ENCODE results near the gene HHIPL1. TPM values are rescaled to one million over a fixed set of nuclear protein-coding genes. Genes with fewer than 3 reads are reported as not detected.
A peak's percentile ranks its signal among the peaks of the same experiment; 100 is the strongest.

The HHIPL1 gene
- total RNA-seq, 2 experiments from 2014 or later = 0.09 TPM; not detected in 1

DNA sequence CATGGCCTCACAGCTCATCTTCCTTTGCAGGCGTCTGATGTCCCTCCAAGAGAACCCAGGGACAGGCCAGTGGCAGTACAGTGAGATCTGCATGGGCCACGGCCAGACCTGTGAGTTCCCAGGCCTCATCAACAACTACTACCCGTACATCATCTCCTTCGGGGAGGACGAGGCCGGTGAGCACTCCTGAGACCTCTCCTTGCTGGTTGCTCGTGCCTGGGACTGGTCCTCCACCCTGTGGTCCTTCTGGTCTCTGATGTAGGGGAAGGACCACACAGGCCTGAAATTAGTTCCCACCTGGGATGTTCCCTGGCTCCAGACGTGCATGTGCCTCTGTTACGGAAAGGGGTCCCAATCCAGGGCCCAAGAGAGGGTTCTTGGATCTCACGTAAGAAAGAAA lies 17.9 kb downstream of the HHIPL1 start:
- ATAC-seq (no peak), DNase-seq (no peak)
- Mint-ChIP-seq H3K4me1 (no peaks in the 10 kb centered on the region), H3K9me3 (ENCODE audit: low read depth) (no peaks in the 10 kb centered on the region), H3K4me3 (no peak overlapping the region), H3K36me3 (no peaks in the 10 kb centered on the region), H3K27me3 (peaks cover 30% of the 10 kb centered on the region), H3K27ac (no peak overlapping the region)
- CTCF ChIA-PET = no interaction called here

DNA sequence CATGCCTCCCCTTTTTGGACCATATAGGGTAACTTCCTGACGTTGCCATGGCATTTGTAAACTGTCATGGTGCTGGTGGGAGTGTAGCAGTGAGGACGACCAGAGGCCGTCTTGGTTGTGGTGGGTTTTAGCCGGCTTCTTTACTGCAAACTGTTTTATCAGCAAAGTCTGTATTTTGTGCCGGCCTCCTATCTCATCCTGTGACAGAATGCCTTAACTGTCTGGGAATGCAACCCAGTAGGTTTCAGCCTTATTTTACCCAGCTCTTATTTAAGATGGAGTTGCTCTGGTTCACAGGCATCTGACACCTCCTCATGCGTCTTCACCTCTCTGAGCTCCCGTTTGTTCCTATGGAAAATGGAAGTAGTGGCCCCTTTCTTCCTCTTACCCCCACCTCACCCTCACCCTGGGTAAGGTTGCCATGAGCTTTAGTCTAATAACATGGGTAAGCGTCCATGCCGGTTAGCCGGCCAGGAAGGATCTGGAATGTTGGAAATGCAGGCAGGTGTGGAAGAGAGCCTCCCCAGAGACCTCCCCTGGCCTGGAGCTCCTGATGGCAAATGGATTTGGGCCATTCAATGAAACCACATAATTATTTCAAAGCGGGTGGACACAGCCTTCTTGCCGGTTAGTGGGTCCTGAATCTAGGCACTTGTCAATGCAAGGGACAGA lies 18.6 kb downstream of the HHIPL1 start:
- peaks cover 23% of the 10 kb centered on the region for H3K27me3 Mint-ChIP-seq
- H3K4me3 Mint-ChIP-seq = no peak overlapping the region
- no peaks in the 10 kb centered on the region for H3K36me3 Mint-ChIP-seq
- no peak for DNase-seq
- CTCF ChIA-PET = no interaction called here
- no peak for ATAC-seq
- no peak overlapping the region for H3K27ac Mint-ChIP-seq
- no peaks in the 10 kb centered on the region for H3K9me3 Mint-ChIP-seq (ENCODE audit: low read depth)
- no peaks in the 10 kb centered on the region for H3K4me1 Mint-ChIP-seq

DNA sequence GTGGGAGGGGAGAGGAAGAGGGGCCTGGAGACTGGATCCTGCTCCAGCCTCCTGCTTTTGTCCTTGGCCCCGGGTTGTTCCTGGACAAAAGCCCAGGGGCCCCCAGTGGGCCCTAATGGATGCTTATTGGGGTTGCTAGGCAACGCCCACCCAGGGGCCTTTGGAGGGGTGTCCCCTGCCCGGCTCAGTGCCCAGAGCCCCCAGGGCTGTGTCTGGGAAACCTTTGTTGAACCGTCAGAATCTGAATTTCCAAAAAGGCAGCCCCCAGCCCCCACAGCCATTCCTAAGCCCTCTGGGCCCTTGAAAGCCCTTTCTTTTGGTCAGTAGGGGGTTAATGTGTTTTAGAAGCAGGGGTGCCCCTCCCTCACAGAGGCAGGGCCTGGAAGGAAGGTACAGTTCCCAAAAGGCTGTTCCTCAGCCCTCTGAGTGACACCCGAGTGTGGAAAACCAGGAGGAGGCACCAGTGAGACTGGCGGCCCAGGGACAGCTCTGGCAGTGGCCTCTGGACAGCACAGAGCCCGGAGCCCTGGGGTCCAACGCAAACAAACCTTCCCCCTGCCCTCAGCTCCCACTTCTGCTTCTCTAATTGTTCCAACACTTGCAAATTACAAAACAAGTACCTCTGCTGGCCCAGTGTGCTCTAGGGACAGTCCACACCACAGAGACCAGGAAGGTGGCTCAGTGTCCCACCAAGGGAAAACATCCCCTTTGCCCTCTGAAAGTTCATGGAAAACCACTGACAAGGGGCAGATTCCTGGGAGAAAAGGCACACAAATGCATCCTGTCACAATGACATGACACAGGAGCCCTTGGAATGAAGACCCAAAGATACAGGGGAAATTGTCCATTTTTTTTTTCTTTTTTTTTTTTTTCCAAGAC lies 19.4 kb downstream of the HHIPL1 start:
- no peak overlapping the region for H3K27ac Mint-ChIP-seq
- no peak for DNase-seq
- no peaks in the 10 kb centered on the region for H3K36me3 Mint-ChIP-seq
- no peaks in the 10 kb centered on the region for H3K4me1 Mint-ChIP-seq
- no peaks in the 10 kb centered on the region for H3K9me3 Mint-ChIP-seq (ENCODE audit: low read depth)
- H3K27me3 Mint-ChIP-seq = peaks cover 17% of the 10 kb centered on the region
- no peak overlapping the region for H3K4me3 Mint-ChIP-seq
- CTCF ChIA-PET = interaction anchor here (0.6 kb wide), 1 partner anchor 128 kb away, joined by 3 read pairs; no protein-coding TSS in a partner anchor
- no peak for ATAC-seq

DNA sequence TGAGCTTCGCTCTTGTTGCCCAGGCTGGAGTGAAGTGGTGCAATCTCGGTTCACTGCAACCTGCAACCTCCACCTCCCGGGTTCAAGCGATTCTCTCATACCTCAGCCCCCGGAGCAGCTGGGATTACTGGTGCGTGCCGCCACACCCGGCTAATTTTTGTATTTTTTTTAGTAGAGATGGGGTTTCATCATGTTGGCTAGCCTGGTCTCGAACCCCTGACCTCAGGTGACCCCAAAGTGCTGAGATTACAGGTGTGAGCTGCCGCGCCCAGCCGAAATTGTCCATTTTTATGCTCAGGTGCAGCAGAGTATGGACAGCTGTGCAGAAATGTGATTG lies 20.0 kb downstream of the HHIPL1 start:
- Mint-ChIP-seq H3K4me1 (no peaks in the 10 kb centered on the region), H3K27ac (no peak overlapping the region), H3K27me3 (peaks cover 17% of the 10 kb centered on the region), H3K36me3 (no peaks in the 10 kb centered on the region), H3K4me3 (no peak overlapping the region), H3K9me3 (ENCODE audit: low read depth) (no peaks in the 10 kb centered on the region)
- CTCF ChIA-PET = interaction anchor here (0.6 kb wide), 1 partner anchor 129 kb away, joined by 3 read pairs; no protein-coding TSS in a partner anchor
- ATAC-seq (no peak), DNase-seq (no peak)

DNA sequence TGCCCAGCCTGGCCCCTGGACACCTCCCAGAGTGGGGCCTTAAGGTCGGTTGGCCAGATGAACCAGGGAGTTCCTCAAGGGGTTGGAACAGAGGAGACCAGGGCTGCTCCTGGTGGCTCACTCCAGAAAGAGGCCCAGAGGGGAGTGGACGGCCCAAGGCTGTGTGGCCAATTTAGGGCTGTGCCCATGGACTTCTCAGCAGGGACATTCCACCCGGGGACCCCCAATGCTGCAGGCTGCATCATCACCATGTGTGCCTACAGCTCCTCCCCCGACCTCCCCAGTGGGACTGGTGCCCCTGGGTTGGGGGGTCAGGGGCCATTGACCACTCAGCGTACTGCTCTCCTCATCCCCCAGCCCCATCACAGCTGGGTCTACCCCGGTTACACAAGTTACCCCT lies 21.6 kb downstream of the HHIPL1 start:
- no peaks in the 10 kb centered on the region for H3K36me3 Mint-ChIP-seq
- CTCF ChIA-PET = interaction anchor here (0.8 to 2.2 kb wide), 4 partner anchors 11 to 38 kb away, joined by 3 to 5 read pairs (median 5); no protein-coding TSS in a partner anchor
- no peaks in the 10 kb centered on the region for H3K9me3 Mint-ChIP-seq (ENCODE audit: low read depth)
- H3K4me1 Mint-ChIP-seq = no peaks in the 10 kb centered on the region
- ATAC-seq (no peak), DNase-seq (no peak)
- H3K4me3 Mint-ChIP-seq = no peak overlapping the region
- peaks cover 5% of the 10 kb centered on the region for H3K27me3 Mint-ChIP-seq
- H3K27ac Mint-ChIP-seq = no peak overlapping the region

DNA sequence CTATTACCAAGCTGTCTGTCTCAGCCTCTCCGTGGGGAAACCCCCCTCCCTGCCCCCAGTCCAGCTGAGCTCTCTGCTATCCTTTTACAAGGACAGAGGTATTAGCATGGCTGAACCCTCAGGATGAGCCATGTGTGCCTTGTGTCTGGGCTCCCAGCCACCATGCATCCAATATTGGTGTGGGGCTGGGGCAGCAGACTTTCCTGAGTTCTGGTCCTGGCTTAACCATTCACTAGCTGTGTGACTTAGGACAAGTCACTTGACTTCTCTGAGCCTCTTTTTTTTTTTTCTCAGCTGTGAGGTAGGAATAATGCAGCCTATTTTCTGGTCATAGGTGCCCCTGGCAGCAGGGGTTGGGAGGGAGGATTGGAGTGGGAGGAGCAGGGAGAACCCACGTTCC lies 22.1 kb downstream of the HHIPL1 start:
- H3K27ac Mint-ChIP-seq = no peak overlapping the region
- DNase-seq = no peak
- no peaks in the 10 kb centered on the region for H3K4me1 Mint-ChIP-seq
- peaks cover 3% of the 10 kb centered on the region for H3K27me3 Mint-ChIP-seq
- no peak overlapping the region for H3K4me3 Mint-ChIP-seq
- no peaks in the 10 kb centered on the region for H3K9me3 Mint-ChIP-seq (ENCODE audit: low read depth)
- CTCF ChIA-PET = interaction anchor here (0.8 to 2.2 kb wide), 4 partner anchors 10 to 38 kb away, joined by 3 to 5 read pairs (median 5); no protein-coding TSS in a partner anchor
- H3K36me3 Mint-ChIP-seq = no peaks in the 10 kb centered on the region
- no peak for ATAC-seq

DNA sequence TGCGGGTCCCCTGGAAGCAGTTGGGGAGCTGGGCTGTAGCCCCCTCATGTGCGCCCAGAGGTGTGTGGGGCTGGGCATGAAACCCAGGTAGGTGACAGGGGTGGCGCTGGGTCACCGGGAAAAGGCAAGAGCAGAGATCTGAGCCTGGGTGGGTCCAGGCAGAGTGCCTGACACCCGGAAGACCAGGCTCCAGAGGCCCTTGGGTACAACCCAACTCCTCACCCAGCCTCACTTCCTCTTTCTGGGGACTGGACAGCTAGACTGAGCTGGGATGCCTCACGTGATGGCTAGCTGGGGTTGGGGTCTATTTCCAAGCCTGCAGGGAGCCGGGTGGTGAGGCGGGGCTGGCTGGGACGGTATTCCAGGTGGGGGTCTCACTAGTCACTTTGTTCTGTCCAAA lies 22.9 kb downstream of the HHIPL1 start:
- H3K27ac Mint-ChIP-seq = no peak overlapping the region
- ATAC-seq (no peak), DNase-seq (no peak)
- peaks cover 5% of the 10 kb centered on the region for H3K4me1 Mint-ChIP-seq
- no peaks in the 10 kb centered on the region for H3K36me3 Mint-ChIP-seq
- H3K4me3 Mint-ChIP-seq = no peak overlapping the region
- CTCF ChIA-PET = interaction anchor here (1.1 to 2.2 kb wide), 2 partner anchors 9 to 15 kb away, joined by 4 to 5 read pairs; no protein-coding TSS in a partner anchor
- no peaks in the 10 kb centered on the region for H3K9me3 Mint-ChIP-seq (ENCODE audit: low read depth)
- H3K27me3 Mint-ChIP-seq = peaks cover 3% of the 10 kb centered on the region

DNA sequence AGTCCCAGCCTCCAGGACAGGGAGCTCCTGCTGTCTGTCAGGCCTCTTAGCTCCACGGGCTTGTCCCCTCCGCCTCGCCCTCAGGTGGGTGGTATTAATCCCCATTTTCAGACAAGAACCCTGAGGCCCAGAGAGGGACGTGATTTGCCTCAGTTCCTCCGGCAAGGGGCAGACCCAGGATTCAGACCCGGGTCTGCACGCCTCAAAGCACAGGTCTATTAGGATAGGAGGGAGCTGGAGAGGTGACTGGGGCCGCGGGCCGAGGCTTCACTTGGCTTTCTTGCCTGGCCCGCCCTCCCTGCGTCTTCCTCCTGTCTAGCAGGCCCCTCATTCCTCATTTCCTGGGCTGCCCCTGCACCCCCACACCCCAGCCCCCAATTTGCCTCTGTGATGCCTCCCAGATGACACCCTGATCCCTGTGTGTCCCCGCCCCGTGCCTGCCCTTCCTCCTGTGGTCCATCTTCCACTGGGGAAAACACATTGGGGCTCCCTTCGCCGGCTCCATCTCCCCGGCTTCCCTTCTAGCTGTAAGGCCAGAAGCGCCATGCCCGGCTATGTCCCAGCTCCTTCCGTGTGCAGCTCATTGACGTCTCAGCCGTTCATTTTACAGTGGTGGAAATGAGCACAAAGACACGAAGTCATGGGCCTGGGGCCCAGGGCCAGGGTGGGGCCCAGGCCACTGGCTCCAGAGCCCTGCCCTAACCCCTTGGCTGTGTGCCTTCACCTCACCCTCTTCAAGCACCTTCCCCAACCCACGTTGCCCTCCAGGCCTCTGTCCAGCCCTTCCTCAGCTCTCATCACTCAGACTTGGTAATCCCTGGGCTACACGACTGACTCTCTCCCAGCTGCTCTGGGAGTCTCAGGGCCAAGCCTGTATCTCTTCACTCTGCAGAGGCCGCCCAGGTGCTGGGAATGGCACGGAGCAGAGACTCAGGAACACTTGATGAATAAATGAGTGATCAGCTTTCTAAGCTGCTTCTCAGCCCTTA lies 23.7 kb downstream of the HHIPL1 start:
- no peaks in the 10 kb centered on the region for H3K9me3 Mint-ChIP-seq (ENCODE audit: low read depth)
- H3K27me3 Mint-ChIP-seq = peaks cover 3% of the 10 kb centered on the region
- H3K4me1 Mint-ChIP-seq = peaks cover 9% of the 10 kb centered on the region
- ATAC-seq (no peak), DNase-seq (no peak)
- CTCF ChIA-PET = interaction anchor here (1.1 to 2.2 kb wide), 3 partner anchors 8 to 15 kb away, joined by 4 to 5 read pairs (median 4); partner anchors contain the start of gene CYP46A1
- H3K36me3 Mint-ChIP-seq = no peaks in the 10 kb centered on the region
- no peak overlapping the region for H3K27ac Mint-ChIP-seq
- H3K4me3 Mint-ChIP-seq = no peak overlapping the region

DNA sequence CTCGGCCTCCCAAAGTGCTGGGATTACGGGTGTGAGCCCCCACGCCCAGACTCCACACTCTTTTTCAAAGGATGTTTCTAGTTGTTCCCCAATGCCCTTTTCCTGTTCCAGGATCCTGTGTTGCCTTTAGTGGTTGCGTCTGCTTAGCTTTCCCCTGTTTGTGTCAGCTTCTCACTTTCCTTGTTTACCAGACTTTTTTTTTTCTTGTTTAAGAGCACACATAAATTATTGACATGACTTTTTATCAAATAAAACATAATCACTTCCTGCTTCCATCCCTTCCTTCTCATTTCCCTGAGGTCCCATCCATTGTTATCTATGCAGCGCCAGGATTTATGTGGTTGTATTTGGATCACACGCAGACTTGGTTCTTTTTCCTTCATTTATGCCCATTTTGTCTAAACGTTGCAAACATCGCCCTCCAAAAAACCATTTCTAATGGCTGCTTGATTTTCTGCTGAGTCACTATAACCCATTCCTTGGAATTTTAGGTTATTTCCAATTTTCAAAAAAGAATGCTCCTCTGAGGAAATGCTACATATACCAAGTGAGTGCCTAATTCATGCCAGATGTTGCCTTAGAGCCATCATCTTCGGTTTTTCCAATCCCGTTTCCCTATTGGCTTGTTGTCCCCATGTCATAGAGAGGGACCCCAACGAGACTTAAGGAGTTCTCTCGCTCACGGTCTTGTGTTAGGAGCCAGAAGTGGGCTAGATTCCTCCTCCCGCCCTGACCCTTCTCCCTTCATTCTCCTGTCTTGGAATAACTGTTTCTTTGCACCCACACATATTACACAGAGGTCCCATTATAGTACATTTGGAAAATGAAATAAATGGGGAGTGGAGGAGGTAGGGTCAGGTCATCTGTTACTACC lies 25.7 kb downstream of the HHIPL1 start:
- no peak for DNase-seq
- Mint-ChIP-seq H3K9me3 (ENCODE audit: low read depth) (no peaks in the 10 kb centered on the region), H3K4me3 (no peak overlapping the region), H3K36me3 (no peaks in the 10 kb centered on the region), H3K4me1 (peaks cover 10% of the 10 kb centered on the region), H3K27me3 (peaks cover 6% of the 10 kb centered on the region), H3K27ac (no peak overlapping the region)
- no peak for ATAC-seq
- CTCF ChIA-PET = interaction anchor here (1.3 kb wide), 1 partner anchor 13 kb away, joined by 4 read pairs; the partner anchor contains the start of gene CYP46A1

DNA sequence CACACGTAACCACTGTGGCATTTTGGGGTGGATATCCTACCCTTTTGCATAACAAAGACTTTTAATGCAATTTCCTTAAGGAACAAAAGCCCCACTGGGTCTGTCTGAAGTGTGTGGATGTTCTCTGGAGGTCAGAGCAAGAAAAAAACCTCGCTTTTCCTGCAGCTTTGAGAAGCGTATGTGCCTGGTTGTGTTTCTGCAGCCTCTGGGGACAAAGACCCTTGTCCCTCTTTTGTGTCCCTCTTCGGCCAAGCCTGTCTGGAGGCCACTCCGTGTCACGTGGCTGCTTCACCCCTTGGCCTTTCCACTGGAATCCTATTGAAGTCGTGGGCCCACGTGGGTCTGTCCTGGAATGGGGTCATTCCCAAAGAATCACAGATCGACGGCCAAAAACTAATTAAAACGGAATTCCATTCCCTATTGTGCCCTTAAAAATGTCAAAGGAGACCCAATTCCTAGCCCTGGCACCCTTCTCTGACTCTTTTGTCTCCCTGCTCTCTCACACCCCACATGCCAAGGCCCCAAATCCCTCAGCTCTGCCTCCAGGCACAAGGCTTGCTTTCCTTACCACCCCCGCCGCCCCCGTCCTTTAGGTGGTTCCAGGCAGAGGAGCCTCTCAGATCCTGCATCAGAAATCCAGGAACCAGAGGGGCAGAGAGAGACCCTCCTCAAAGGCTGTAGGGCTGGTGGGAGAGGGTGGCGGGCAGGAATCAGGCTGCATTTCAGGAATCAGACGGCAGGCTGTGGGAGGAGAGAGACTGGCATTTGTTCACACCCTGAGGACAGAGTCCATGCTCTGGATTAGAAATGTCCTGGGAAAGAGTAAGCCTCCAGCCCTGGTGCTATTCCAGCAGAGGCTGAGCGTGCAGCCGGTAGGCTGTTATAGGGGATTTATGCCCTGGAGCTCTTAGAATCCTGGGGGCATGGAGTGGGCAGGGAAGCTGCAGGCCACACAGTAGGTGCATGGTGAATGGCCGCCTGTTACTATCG lies 26.6 kb downstream of the HHIPL1 start:
- ATAC-seq = no peak
- Mint-ChIP-seq H3K4me1 (peaks cover 17% of the 10 kb centered on the region), H3K4me3 (no peak overlapping the region), H3K27ac (no peak overlapping the region), H3K36me3 (no peaks in the 10 kb centered on the region), H3K9me3 (ENCODE audit: low read depth) (no peaks in the 10 kb centered on the region), H3K27me3 (peaks cover 10% of the 10 kb centered on the region)
- CTCF ChIA-PET = interaction anchor here (1.9 to 2.0 kb wide), 2 partner anchors 11 to 17 kb away, joined by 6 read pairs; no protein-coding TSS in a partner anchor
- no peak for DNase-seq

DNA sequence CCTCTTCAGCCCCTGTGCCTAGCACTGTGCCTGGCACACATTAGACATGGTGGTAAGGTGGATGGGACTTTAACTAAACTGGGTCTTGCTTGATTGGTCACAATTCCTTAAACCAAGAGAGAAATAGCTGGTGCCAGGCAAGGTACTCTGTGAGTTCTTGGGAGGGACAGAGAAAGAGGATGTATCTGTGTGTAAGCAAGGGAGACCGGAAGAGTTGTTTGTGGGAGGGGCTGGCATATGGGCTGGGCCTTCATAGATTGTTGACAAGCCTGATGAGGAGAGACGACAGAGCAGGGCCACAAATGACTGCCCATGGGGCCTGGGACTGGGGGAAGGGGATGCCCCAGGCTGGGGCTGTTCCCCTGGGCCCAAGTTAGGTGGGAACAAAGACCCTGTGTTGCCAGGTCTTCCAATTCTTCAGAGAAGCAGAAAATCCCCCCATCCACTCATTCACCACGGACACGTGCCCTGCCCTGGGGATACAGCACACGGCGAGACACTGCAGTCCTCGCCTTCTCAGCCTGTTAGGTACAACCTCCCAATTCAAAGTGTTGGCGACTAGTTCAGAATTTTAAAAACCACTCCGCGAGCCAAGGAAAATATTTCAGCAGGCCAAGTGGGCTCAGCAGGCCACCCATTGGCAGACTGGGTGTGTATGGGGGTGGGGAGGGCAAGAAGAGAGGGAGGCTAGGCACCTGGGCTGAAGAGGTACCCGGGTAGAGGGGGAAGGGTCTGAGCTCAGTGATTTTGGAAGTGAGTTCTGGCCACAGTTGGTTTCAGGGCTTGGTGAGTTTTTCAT lies 27.8 kb downstream of the HHIPL1 start:
- Mint-ChIP-seq H3K36me3 (no peaks in the 10 kb centered on the region), H3K4me1 (peaks cover 22% of the 10 kb centered on the region), H3K9me3 (ENCODE audit: low read depth) (no peaks in the 10 kb centered on the region), H3K27me3 (peaks cover 10% of the 10 kb centered on the region), H3K27ac (peak overlapping the region; percentile 82), H3K4me3 (no peak overlapping the region)
- DNase-seq = peak; percentile 68
- CTCF ChIA-PET = interaction anchor here (1.9 to 2.0 kb wide), 2 partner anchors 10 to 16 kb away, joined by 6 read pairs; no protein-coding TSS in a partner anchor
- ATAC-seq = peak; percentile 78

All from activated CD8-positive, alpha-beta memory T cell treated with anti-CD3 and anti-CD28 coated beads, Interleukin-2, amount 10 ng/mL, durations not matched to agents 7 days and 5 days (primary cell).